Tibial nerve (tissue), 3 donors: ENCODE results near the gene PRAC2.

ENCODE experiments used
- POLR2A ChIP-seq, 2 donors: fragments of 450-650 bp; IDR thresholded peaks; one replicate each; pipeline ENCODE4 v1.6.1; 2017; ENCODE audit warnings: antibody characterized with exemption in 2 of 2, mild to moderate bottlenecking in 2 of 2, moderate library complexity in 2 of 2
- TF ChIP-seq, protein P1 (sequence below), 5 experiments: fragments of 200-600 bp in 3 of 5; fragments of 450-650 bp in 2 of 5; sonication (generic) in 3 of 5; IDR thresholded peaks; one replicate each; pipeline ENCODE4 v1.5.1; 2016 to 2019; ENCODE audit warnings: antibody characterized with exemption in 5 of 5, mild to moderate bottlenecking in 3 of 5, moderate library complexity in 2 of 5

DNA sequence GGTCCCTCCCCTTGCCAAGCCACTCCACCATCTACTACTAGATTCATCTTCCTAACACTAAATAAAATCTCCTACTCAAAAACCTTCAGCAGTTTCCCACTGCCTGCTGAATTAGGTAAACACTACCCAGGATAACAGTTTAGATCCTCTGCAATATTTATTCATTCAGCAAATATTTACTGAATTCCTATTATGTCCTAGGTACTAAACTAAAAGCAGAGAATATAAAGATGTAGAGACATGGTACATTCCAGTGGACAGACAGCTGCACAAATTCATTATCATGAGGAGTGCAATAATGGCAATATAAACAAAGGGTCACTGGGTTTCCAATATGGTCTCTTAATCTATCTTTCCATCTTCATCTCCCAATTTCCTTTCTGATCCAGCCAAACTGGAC lies 36.3 kb downstream of the PRAC2 start:
- TF ChIP-seq, protein P1, sequence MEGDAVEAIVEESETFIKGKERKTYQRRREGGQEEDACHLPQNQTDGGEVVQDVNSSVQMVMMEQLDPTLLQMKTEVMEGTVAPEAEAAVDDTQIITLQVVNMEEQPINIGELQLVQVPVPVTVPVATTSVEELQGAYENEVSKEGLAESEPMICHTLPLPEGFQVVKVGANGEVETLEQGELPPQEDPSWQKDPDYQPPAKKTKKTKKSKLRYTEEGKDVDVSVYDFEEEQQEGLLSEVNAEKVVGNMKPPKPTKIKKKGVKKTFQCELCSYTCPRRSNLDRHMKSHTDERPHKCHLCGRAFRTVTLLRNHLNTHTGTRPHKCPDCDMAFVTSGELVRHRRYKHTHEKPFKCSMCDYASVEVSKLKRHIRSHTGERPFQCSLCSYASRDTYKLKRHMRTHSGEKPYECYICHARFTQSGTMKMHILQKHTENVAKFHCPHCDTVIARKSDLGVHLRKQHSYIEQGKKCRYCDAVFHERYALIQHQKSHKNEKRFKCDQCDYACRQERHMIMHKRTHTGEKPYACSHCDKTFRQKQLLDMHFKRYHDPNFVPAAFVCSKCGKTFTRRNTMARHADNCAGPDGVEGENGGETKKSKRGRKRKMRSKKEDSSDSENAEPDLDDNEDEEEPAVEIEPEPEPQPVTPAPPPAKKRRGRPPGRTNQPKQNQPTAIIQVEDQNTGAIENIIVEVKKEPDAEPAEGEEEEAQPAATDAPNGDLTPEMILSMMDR (IDR thresholded peaks at IDR 0.05) = no peak
- TF ChIP-seq POLR2A (IDR thresholded peaks at IDR 0.05) = no peak
